Measurements from ENCODE around the gene BTF3L4.

BTF3L4 gene

DNA sequence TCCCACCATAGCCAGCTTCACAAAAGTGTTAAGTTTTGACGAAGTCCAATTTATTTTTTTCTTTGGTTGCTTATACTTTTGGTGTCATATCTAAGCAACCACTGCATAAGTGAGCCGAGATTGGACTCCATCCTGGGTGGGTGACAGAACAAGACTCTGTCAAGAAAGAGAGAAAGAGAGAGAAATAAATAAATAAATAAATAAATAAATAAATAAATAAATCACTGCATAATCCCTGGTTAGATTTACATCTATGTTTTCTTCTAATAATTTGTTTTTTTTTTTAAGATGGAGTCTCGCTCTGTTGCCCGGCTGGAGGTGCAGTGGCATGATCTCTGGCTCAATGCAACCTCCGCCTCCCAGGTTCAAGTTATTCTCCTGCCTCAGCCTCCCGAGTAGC is 67.5 kb downstream of the BTF3L4 start:
- in situ Hi-C loops (cut with MboI; ENCODE audit: low sequenced_read_pairs, unreplicated experiment) = no loop called here
- no peak for DNase-seq (ENCODE audit: low spot score)
- TF ChIP-seq, protein P1, sequence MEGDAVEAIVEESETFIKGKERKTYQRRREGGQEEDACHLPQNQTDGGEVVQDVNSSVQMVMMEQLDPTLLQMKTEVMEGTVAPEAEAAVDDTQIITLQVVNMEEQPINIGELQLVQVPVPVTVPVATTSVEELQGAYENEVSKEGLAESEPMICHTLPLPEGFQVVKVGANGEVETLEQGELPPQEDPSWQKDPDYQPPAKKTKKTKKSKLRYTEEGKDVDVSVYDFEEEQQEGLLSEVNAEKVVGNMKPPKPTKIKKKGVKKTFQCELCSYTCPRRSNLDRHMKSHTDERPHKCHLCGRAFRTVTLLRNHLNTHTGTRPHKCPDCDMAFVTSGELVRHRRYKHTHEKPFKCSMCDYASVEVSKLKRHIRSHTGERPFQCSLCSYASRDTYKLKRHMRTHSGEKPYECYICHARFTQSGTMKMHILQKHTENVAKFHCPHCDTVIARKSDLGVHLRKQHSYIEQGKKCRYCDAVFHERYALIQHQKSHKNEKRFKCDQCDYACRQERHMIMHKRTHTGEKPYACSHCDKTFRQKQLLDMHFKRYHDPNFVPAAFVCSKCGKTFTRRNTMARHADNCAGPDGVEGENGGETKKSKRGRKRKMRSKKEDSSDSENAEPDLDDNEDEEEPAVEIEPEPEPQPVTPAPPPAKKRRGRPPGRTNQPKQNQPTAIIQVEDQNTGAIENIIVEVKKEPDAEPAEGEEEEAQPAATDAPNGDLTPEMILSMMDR (IDR thresholded peaks at IDR 0.05; ENCODE audit: borderline replicate concordance, control extremely low read depth, extremely low read depth, insufficient read depth, missing control alignments) = no peak

DNA sequence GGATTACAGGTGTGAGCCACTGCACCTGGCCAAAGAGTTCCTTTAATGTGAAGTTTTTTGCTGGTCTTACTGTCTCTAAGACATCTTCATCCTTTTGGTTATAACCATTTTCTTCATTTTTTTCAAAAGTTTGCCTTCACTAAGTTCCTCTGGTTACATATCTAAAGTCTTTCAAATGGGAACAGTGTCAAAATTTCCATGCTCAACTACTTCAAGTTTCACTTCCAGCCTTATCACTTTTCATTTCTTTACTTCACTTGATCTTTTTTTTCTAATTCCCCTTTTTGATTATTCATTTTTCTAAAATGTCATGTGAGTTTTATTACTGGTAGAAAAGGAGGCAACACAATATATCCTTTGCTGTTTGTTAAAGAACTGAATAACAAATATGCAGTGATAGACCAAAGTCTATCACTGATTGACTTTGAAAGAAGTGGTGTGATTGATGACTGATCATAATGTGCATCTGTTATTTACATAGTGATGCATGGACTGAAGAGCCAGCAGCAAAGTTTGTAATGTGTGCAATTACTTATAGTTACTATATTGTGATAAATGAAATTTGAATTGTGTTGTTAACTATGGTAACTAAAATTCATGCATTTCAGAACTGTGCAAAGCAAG is 69.8 kb downstream of the BTF3L4 start:
- in situ Hi-C loops (cut with MboI; ENCODE audit: low sequenced_read_pairs, unreplicated experiment) = loop anchor here (25.0 kb wide), 1 partner anchor 561 kb away; the partner anchor contains the start of gene COA7
- TF ChIP-seq, protein P1 (IDR thresholded peaks at IDR 0.05; ENCODE audit: borderline replicate concordance, control extremely low read depth, extremely low read depth, insufficient read depth, missing control alignments) = no peak
- DNase-seq (ENCODE audit: low spot score) = no peak

DNA sequence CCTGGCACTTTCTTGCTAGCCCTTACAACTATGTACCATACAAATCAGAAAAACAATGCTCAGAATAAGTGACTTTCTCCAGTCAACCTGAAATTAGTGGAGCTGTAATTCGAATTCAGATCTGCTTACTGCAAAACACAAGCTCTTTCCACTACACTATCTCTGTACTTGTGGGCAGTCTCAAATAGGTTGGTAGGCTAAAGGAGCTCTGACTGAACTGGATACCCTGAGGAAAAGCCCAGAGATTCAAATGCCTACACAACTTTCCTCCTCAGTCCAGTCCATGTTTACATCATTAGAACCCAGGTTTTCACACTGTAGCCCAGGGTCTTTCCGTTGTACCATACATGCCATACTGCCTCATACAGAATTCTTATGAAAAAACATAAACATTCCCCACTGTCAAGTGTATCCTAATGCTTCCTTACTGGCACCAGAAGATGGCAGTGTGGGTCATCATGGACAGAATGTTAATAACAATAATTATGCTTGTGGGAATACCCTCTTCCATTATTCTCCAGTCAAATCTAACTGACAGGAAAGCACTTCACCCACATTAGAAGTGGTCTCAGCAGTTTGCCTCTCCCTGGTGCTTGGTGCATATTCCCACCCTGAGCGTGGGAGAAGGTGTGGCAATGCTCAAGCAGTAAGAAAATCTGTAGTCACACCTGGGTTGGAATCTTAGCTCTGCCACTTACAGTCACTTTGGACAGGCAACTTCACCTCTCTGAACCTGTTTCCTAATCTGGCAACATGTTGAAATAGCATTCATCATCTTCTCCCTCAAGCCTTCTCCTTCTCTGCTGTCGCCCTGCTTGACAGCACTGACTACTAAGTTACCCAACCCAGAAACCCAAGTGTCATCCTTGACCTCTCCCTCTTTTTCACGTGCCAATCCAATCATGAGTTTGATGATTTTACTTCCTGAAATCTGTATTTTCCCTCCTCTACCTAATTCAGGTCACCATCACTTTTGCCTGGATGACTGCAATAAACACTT is 71.4 kb downstream of the BTF3L4 start:
- in situ Hi-C loops (cut with MboI; ENCODE audit: low sequenced_read_pairs, unreplicated experiment) = loop anchor here (25.0 kb wide), 1 partner anchor 560 kb away; the partner anchor contains the start of gene COA7
- TF ChIP-seq, protein P1 (IDR thresholded peaks at IDR 0.05; ENCODE audit: borderline replicate concordance, control extremely low read depth, extremely low read depth, insufficient read depth, missing control alignments) = peak; percentile 61
- DNase-seq (ENCODE audit: low spot score) = peak; percentile 28

DNA sequence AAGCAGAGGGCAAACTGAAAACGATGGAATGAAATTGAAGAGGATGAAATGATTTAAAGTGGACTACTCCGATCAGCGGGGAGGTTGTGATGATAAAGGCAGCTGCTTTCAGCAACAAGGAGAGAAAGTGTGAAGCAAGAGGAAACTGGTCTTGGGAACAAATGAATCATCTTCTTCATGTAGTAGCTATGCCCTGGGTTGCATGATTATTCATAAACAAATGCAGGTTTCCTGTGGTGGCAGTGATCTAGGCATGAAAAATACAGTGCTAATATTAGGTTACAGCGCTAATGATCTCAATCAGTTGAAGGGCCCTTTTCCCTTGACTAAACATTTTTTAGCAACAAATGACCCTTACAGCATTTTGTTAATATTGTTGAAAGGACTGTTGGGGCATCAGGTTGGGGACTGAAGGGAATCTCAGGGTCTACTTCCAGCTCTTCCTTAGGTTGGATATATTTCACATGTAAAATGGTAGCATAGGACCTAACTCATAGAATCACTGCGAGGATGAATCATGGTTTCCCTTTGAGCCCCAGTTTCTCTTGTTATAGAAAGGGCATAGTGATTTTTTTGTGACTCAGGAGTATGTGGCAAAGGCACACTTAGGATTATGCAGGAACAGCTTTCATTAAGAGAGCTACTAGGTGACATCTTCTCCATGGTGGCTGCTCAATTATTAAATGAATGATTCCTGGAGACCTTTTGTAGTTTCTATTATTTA is 83.9 kb downstream of the BTF3L4 start:
- TF ChIP-seq, protein P1 (IDR thresholded peaks at IDR 0.05; ENCODE audit: borderline replicate concordance, control extremely low read depth, extremely low read depth, insufficient read depth, missing control alignments) = no peak
- peak; percentile 74 for DNase-seq (ENCODE audit: low spot score)
- in situ Hi-C loops (cut with MboI; ENCODE audit: low sequenced_read_pairs, unreplicated experiment) = loop anchor here (10.0 to 25.0 kb wide), 2 partner anchors 155 to 547 kb away; partner anchors contain the start of gene COA7
